ENCODE data around the gene TNNT2.

The TNNT2 gene

GRCh38 chr1:201376464-201377374, 761 bp downstream of the TNNT2 start:
- no peak for DNase-seq (ENCODE audit: low read depth)

GRCh38 chr1:201376107-201376463, 1.4 kb downstream of the TNNT2 start:
- no peak for DNase-seq (ENCODE audit: low read depth)

GRCh38 chr1:201375169-201375568, 2.3 kb downstream of the TNNT2 start:
- no peak for DNase-seq (ENCODE audit: low read depth)

GRCh38 chr1:201374364-201374763, 3.1 kb downstream of the TNNT2 start:
- no peak for DNase-seq (ENCODE audit: low read depth)

- no peak for DNase-seq (ENCODE audit: low read depth)
Measured at GRCh38 chr1:201371792-201372191, 5.7 kb downstream of the TNNT2 start.

- no peak for DNase-seq (ENCODE audit: low read depth)
Measured at GRCh38 chr1:201371276-201371675, 6.2 kb downstream of the TNNT2 start.

DNA sequence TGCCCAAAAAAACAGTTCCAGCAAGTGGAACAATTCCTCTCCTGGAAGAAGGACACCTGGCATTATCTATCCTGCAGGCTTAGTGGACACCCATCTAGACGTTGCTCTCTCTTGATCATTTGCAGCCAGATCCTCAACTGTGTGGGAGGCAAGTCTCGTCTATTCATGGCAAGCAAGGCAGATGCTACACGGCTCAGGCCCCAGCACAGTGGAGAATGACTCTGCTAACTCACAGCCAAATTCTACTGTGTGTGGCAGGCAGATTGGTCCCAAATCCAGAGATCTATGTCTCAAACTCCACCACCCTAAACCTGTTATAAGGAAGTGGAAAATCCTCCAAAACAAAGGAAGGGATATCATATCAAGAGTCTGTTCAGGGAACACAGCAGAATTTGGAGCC, 7.0 kb downstream of the TNNT2 start:
- DNase-seq (ENCODE audit: low read depth) = no peak

DNA sequence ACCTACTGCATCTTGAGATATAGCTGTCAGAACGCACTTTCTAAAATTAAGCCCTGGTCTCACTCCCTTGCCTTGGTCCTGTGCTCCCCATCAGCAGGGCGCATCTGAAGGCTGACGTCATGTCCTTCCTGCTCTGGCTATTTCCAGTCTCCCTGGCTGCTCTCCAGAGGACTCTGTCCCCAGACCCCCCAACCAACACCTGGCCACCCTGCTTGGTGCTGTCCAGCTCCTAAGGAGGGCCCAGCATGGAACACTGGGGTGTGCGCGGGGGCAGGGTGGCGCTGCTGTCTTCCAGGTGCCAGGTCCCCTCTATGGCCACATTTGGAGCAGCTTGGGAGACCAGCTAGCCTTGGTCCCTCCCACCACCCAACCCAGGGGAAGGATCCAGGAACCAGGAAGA, 8.3 kb downstream of the TNNT2 start:
- DNase-seq (ENCODE audit: low read depth) = no peak

DNA sequence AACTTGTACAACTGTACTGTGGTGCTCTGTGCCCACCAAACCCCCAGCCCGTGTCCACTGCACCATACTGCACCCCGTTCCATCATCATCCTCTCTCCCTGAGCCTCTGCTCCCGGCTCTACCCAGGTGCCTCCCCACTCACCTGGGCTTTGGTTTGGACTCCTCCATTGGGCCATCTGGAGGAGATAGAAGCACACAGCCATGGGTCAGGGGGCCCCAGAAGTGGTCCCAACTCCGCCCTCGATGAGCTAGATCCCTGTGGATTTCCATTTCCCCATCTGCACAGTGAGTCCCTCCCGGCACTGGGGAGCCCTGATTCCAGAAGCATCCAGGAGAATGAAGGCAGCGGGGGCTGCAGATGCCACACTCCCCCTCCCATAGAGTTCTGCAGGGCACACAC, 10.8 kb downstream of the TNNT2 start:
- DNase-seq (ENCODE audit: low read depth) = no peak

GRCh38 chr1:201365251-201365650, 12.2 kb downstream of the TNNT2 start:
- no peak for DNase-seq (ENCODE audit: low read depth)

DNA sequence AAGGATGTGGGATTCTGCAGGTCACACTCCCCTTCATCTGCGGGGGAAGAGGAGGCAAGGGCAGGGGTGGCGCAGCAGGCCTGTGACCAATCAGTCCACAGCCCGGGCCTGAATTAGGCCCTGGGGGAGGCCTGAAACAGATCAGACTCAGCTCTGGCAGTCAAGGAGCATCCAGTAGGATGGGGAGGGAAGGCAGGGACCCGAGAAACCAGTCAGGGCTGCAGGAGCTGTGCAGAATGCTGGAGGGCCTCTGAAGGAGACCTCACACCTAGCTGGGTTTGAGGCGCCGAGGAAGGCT, 12.7 kb downstream of the TNNT2 start:
- no peak for DNase-seq (ENCODE audit: low read depth)

DNA sequence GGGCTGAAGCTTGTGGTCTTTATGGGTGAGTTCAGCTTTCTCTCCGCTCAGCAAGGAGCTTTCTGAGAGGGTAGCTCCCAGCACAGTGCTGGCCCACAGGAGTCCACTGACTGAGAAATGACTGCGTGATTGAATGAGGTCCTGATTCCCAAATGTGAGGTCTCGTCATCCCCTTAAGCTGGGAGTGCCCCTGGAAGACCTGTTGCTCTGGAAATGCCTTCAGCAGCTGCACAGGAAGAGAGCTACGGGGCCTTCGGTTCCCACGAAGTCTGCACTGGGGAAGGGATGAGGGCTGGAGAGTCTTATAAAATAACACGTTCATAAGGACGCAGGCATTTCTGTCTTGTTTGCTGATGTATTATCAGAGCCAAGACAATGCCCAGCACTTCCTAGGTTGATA, 14.0 kb downstream of the TNNT2 start:
- no peak for DNase-seq (ENCODE audit: low read depth)

DNA sequence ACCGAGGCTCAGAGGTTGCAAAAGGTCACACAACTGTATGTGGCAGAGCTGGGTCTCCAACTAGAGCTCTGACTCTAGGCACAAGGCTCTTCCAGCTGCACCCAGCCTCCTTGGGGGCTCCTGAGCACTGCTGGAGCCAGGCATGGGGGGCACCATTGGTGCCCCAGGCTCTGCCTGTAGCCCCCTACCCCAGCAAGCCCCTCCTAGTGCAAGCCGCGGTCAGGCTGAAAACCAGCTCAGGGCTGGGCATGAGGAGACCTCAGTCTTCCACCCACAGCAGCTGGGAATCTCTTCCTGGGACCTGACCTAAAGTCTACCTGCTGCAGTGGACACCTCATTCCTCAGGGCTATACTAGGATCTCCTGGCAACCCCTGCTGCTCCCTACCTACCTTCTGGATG, 14.6 kb downstream of the TNNT2 start:
- no peak for DNase-seq (ENCODE audit: low read depth)

- DNase-seq (ENCODE audit: low read depth) = no peak
Measured at GRCh38 chr1:201361652-201362504, 15.6 kb downstream of the TNNT2 start.

GRCh38 chr1:201360901-201361651, 16.4 kb downstream of the TNNT2 start:
- DNase-seq (ENCODE audit: low read depth) = no peak

DNA sequence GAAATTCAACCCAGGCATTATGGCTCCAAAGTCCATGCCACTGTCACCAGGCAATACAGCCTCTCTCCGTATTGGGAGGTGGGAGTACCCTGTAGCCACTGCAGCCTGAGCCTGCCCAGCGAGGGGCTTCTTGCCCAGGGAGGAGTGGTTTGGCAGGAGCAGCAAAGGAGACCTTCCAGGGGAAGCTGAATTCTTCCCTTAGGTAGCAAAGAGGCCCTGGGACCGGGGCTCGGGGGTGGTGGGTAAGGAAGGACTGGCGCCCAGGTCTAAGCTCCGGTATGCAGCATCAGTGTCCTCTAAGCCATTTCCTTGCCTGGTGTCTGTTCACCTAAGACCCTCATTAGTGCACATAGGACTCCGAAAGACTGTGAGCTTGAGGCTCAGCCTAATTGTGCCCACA, 17.0 kb downstream of the TNNT2 start:
- DNase-seq (ENCODE audit: low read depth) = no peak

DNA sequence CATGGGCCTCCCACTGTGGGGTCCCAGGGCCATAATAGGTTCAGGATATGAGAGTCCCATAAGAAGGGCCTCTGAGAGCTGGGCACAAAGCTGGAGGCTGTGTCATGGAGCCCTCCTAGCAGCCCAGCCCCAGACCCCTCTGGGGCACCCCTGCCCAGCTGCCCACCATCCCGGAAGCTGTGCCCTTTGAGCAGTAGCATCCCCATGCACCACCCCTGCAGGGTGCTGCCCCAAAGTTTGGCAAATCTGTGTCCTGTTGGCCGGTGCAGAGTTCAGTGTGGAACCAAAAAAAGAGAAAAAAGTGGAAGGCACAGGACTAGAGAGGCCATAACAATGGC, 17.6 kb downstream of the TNNT2 start:
- DNase-seq (ENCODE audit: low read depth) = no peak

GRCh38 chr1:201359031-201359872, 18.2 kb downstream of the TNNT2 start:
- no peak for DNase-seq (ENCODE audit: low read depth)

GRCh38 chr1:201358596-201358995, 18.9 kb downstream of the TNNT2 start:
- no peak for DNase-seq (ENCODE audit: low read depth)

DNA sequence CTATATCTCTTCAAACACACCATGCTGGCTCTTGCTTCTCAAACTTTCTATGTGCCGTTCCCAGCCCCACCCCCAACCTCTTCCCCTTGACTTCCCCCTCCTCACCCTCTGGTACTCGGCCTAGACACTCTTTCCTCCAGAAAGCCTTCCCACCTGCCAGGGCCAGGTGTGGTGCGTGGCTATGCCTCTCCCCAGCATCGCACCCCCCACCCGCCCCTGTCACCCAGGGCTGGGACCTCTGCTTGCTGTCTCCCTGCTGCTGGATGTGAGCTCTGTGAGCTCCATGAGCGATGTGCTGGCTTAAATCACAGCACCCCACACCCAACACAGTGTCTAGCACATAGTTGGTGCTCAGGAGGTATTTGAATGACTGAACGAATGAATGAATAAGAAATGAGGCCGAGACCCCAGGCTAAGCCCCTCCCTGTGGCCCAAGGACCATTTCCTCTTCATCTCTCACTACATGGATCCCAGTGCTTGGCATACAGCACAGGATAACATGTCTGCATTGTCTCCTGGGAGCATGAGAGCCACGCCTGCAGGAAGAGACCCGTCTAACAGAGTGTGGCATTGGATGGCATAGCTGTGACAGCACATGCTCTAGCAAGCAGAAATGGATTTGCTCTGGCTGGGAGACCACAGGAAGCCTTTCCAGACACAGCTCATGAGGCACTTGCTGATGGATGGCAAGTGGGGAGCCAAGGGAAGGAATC, 19.7 kb downstream of the TNNT2 start:
- no peak for DNase-seq (ENCODE audit: low read depth)

- no peak for DNase-seq (ENCODE audit: low read depth)
Measured at GRCh38 chr1:201357211-201357610, 20.3 kb downstream of the TNNT2 start.

Data from stimulated activated CD8-positive, alpha-beta memory T cell treated with anti-CD3 and anti-CD28 coated beads, Interleukin-7, amount 100 ng/mL, for 24 hours (primary cell).